ENCODE results near the gene MYBPH.

MYBPH gene

GRCh38 chr1:203133970-203134725 is 41.5 kb downstream of the MYBPH start:
- Mint-ChIP-seq H3K27ac (no peak overlapping the region), H3K36me3 (ENCODE audit: low read depth) (no peaks in the 10 kb centered on the region), H3K4me3 (no peak overlapping the region), H3K9me3 (no peaks in the 10 kb centered on the region), H3K27me3 (peaks cover 20% of the 10 kb centered on the region), H3K4me1 (ENCODE audit: low read depth) (peaks cover 7% of the 10 kb centered on the region)
- DNase-seq, result peak; percentile 17

GRCh38 chr1:203131548-203132200 is 44.0 kb downstream of the MYBPH start:
- Mint-ChIP-seq H3K27me3 (peaks cover 44% of the 10 kb centered on the region), H3K36me3 (ENCODE audit: low read depth) (no peaks in the 10 kb centered on the region), H3K4me3 (no peak overlapping the region), H3K27ac (no peak overlapping the region), H3K4me1 (ENCODE audit: low read depth) (peaks cover 18% of the 10 kb centered on the region), H3K9me3 (no peaks in the 10 kb centered on the region)
- peak; percentile 17 for DNase-seq

- peak; percentile 11 for DNase-seq
- Mint-ChIP-seq H3K4me1 (ENCODE audit: low read depth) (peaks cover 11% of the 10 kb centered on the region), H3K27me3 (peaks cover 50% of the 10 kb centered on the region), H3K36me3 (ENCODE audit: low read depth) (no peaks in the 10 kb centered on the region), H3K9me3 (no peaks in the 10 kb centered on the region), H3K4me3 (no peak overlapping the region), H3K27ac (no peak overlapping the region)
Measured at GRCh38 chr1:203130358-203130985, 45.2 kb downstream of the MYBPH start.

- no peak overlapping the region for H3K27ac Mint-ChIP-seq
- no peaks in the 10 kb centered on the region for H3K9me3 Mint-ChIP-seq
- H3K36me3 Mint-ChIP-seq (ENCODE audit: low read depth), result no peaks in the 10 kb centered on the region
- H3K27me3 Mint-ChIP-seq, result peaks cover 58% of the 10 kb centered on the region
- H3K4me3 Mint-ChIP-seq, result no peak overlapping the region
- DNase-seq, result peak; percentile 15
- peaks cover 11% of the 10 kb centered on the region for H3K4me1 Mint-ChIP-seq (ENCODE audit: low read depth)
Measured at GRCh38 chr1:203129501-203130231, 46.0 kb downstream of the MYBPH start.

GRCh38 chr1:203128716-203129500 is 46.7 kb downstream of the MYBPH start:
- Mint-ChIP-seq H3K9me3 (no peaks in the 10 kb centered on the region), H3K27me3 (peaks cover 66% of the 10 kb centered on the region), H3K27ac (no peak overlapping the region), H3K36me3 (ENCODE audit: low read depth) (no peaks in the 10 kb centered on the region), H3K4me3 (no peak overlapping the region), H3K4me1 (ENCODE audit: low read depth) (peaks cover 11% of the 10 kb centered on the region)
- DNase-seq, result peak; percentile 22

- no peak for DNase-seq
- peaks cover 68% of the 10 kb centered on the region for H3K27me3 Mint-ChIP-seq
- H3K4me1 Mint-ChIP-seq (ENCODE audit: low read depth), result peaks cover 11% of the 10 kb centered on the region
- H3K36me3 Mint-ChIP-seq (ENCODE audit: low read depth), result no peaks in the 10 kb centered on the region
- no peaks in the 10 kb centered on the region for H3K9me3 Mint-ChIP-seq
- H3K4me3 Mint-ChIP-seq, result no peak overlapping the region
- H3K27ac Mint-ChIP-seq, result no peak overlapping the region
Measured at GRCh38 chr1:203128431-203128715, 47.3 kb downstream of the MYBPH start.

GRCh38 chr1:203127666-203128430 is 47.8 kb downstream of the MYBPH start, which contains the start of gene ADORA1:
TSS of gene ADORA1 (plus strand) at chr1:203127726. CDS start at chr1:203128842, 1,116 bp downstream.
- no peak within 1 kb of the TSS for H3K27ac Mint-ChIP-seq
- peak; percentile 26 for DNase-seq
- peaks cover 11% of the 10 kb centered on the region for H3K4me1 Mint-ChIP-seq (ENCODE audit: low read depth)
- peaks cover 67% of the 10 kb centered on the region for H3K27me3 Mint-ChIP-seq
- H3K9me3 Mint-ChIP-seq, result no peaks in the 10 kb centered on the region
- H3K4me3 Mint-ChIP-seq, result no peak within 1 kb of the TSS
- H3K36me3 Mint-ChIP-seq (ENCODE audit: low read depth), result no peaks in the 10 kb centered on the region

GRCh38 chr1:203126866-203127665 is 48.6 kb downstream of the MYBPH start:
- Mint-ChIP-seq H3K27ac (no peak overlapping the region), H3K9me3 (no peaks in the 10 kb centered on the region), H3K4me1 (ENCODE audit: low read depth) (peaks cover 11% of the 10 kb centered on the region), H3K4me3 (no peak overlapping the region), H3K36me3 (ENCODE audit: low read depth) (no peaks in the 10 kb centered on the region), H3K27me3 (peaks cover 70% of the 10 kb centered on the region)
- DNase-seq, result peak; percentile 13

- no peaks in the 10 kb centered on the region for H3K36me3 Mint-ChIP-seq (ENCODE audit: low read depth)
- no peak overlapping the region for H3K27ac Mint-ChIP-seq
- DNase-seq, result peak; percentile 9
- H3K9me3 Mint-ChIP-seq, result no peaks in the 10 kb centered on the region
- peaks cover 11% of the 10 kb centered on the region for H3K4me1 Mint-ChIP-seq (ENCODE audit: low read depth)
- H3K4me3 Mint-ChIP-seq, result no peak overlapping the region
- peaks cover 77% of the 10 kb centered on the region for H3K27me3 Mint-ChIP-seq
Measured at GRCh38 chr1:203126151-203126865, 49.3 kb downstream of the MYBPH start.

GRCh38 chr1:203124546-203125317 is 50.9 kb downstream of the MYBPH start:
- Mint-ChIP-seq H3K4me1 (ENCODE audit: low read depth) (peaks cover 11% of the 10 kb centered on the region), H3K27ac (no peak overlapping the region), H3K9me3 (no peaks in the 10 kb centered on the region), H3K4me3 (no peak overlapping the region), H3K36me3 (ENCODE audit: low read depth) (no peaks in the 10 kb centered on the region), H3K27me3 (peaks cover 84% of the 10 kb centered on the region)
- DNase-seq, result no peak

- no peak overlapping the region for H3K4me3 Mint-ChIP-seq
- H3K9me3 Mint-ChIP-seq, result no peaks in the 10 kb centered on the region
- H3K27me3 Mint-ChIP-seq, result peaks cover 82% of the 10 kb centered on the region
- H3K36me3 Mint-ChIP-seq (ENCODE audit: low read depth), result no peaks in the 10 kb centered on the region
- H3K4me1 Mint-ChIP-seq (ENCODE audit: low read depth), result peaks cover 11% of the 10 kb centered on the region
- H3K27ac Mint-ChIP-seq, result no peak overlapping the region
- no peak for DNase-seq
Measured at GRCh38 chr1:203124011-203124410, 51.6 kb downstream of the MYBPH start.

- H3K36me3 Mint-ChIP-seq (ENCODE audit: low read depth), result no peaks in the 10 kb centered on the region
- no peak overlapping the region for H3K4me3 Mint-ChIP-seq
- peaks cover 83% of the 10 kb centered on the region for H3K27me3 Mint-ChIP-seq
- no peak overlapping the region for H3K27ac Mint-ChIP-seq
- H3K4me1 Mint-ChIP-seq (ENCODE audit: low read depth), result peaks cover 5% of the 10 kb centered on the region
- no peak for DNase-seq
- no peaks in the 10 kb centered on the region for H3K9me3 Mint-ChIP-seq
Measured at GRCh38 chr1:203122159-203122558, 53.5 kb downstream of the MYBPH start.

All from activated T-cell treated with anti-CD3 and anti-CD28 coated beads, Interleukin-2, amount 50 U/mL, for 24 hours (primary cell).